Gastroesophageal sphincter (tissue), 4 donors: ENCODE measurements around the gene UFSP1. TPM values are rescaled to one million over a fixed set of nuclear protein-coding genes. Genes with fewer than 3 reads are reported as not detected.

Source experiments
- ATAC-seq: fragments of 150-250 bp; one replicate; pipeline ENCODE4 v1.9.1; 2016; ENCODE audit warnings: mild to moderate bottlenecking, moderate library complexity
- H3K27ac ChIP-seq, 4 donors: fragments of 200-600 bp; sonication (generic) in 3 of 4; 1 replicate in 3 of 4; 2 replicates in 1 of 4; pipeline ENCODE4 v1.5.1; 2016 to 2019
- H3K27me3 ChIP-seq: fragments of 200-600 bp; sonication (generic); one replicate; pipeline ENCODE4 v1.5.1; 2019
- H3K36me3 ChIP-seq, 2 donors: fragments of 200-600 bp; sonication (generic); one replicate each; pipeline ENCODE4 v1.5.1; 2019; ENCODE audit warnings: control low read depth in 1 of 2
- H3K4me1 ChIP-seq, 3 donors: fragments of 200-600 bp; sonication (generic); 1 replicate in 2 of 3; 2 replicates in 1 of 3; pipeline ENCODE4 v1.5.1; 2016 to 2019; ENCODE audit warnings: control low read depth in 2 of 3
- H3K4me3 ChIP-seq, 2 donors: fragments of 200-600 bp; sonication (generic); one replicate each; pipeline ENCODE4 v1.5.1; 2019; ENCODE audit warnings: mild to moderate bottlenecking in 1 of 2, moderate library complexity in 1 of 2
- H3K9me3 ChIP-seq, 3 donors: fragments of 200-600 bp; sonication (generic); one replicate each; pipeline ENCODE4 v1.5.1; 2017 to 2019; ENCODE audit warnings: control low read depth in 2 of 3
- EP300 ChIP-seq: sonication (generic); formaldehyde crosslinking; IDR thresholded peaks from one replicate; pipeline ENCODE4 v1.6.1; 2017; ENCODE audit warnings: antibody characterized with exemption, mild to moderate bottlenecking
- POLR2A ChIP-seq, 2 donors: fragments of 450-650 bp; IDR thresholded peaks; one replicate each; pipeline ENCODE4 v1.6.1; 2017; ENCODE audit warnings: antibody characterized with exemption in 2 of 2, mild to moderate bottlenecking in 2 of 2, moderate library complexity in 1 of 2
- POLR2AphosphoS5 ChIP-seq: sonication (generic); formaldehyde crosslinking; IDR thresholded peaks from one replicate; pipeline ENCODE4 v1.6.1; 2017; ENCODE audit warnings: antibody characterized with exemption
- WGBS, 2 donors: methylation state at CpG; one replicate each; pipeline ENCODE4 v1.1.5; 2018; ENCODE audit warnings: low coverage in 1 of 2; 5-methylcytosine and 5-hydroxymethylcytosine counted together
- total RNA-seq, 4 donors: library from RNA; depleted of rRNA; stranded (reverse); fragments of >200 nt; gene quantifications; one replicate each; pipeline ENCODE4 v1.1.0, GENCODE V29; 2016
- TF ChIP-seq, protein P1 (sequence below), 4 experiments: fragments of 200-600 bp in 2 of 4; fragments of 450-650 bp in 2 of 4; sonication (generic) in 1 of 4; IDR thresholded peaks; one replicate each; pipeline ENCODE4 v1.5.1; 2017 to 2019; ENCODE audit warnings: antibody characterized with exemption in 4 of 4, mild to moderate bottlenecking in 2 of 4, moderate library complexity in 2 of 4

The UFSP1 gene
- total RNA-seq, 4 donors from 2014 or later: 5.4 to 9.2 (median 7.7) TPM

DNA sequence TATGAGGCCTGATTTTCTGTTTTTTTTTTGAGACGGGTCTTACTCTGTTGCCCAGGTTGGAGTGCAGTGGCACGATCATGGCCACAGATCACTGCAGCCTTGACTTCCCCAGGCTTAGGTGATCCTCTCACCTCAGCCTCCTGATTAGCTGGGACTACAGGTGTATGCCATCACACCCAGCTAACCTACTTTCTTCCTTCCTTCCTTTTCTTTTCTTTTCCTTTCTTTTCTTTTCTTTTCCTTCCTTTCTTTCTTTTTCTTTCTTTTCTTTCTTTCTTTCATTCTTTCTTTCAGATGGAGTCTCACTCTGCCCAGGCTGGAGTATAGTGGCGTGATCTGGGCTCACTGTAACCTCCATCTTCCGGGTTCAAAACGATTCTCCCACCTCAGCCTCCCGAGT is 10.8 kb downstream of the UFSP1 start:
- Histone ChIP-seq H3K9me3 (no peaks in the 10 kb centered on the region), H3K27ac (no peak overlapping the region), H3K4me3 (no peak overlapping the region), H3K27me3 (no peaks in the 10 kb centered on the region), H3K36me3 (peaks cover 0 to 65% of the 10 kb centered on the region in 2 donors), H3K4me1 (peaks cover 3 to 70% (median 18%) of the 10 kb centered on the region in 3 donors)
- 81% methylated on average over 4 of the region's 6 CpGs; no CpG with 5 or more reads in 1 of the 2 donors for WGBS, 2 donors
- no peak for ATAC-seq
- TF ChIP-seq POLR2A (IDR thresholded peaks at IDR 0.05): no peak
- no peak for TF ChIP-seq EP300
- no peak for TF ChIP-seq POLR2AphosphoS5
- TF ChIP-seq, protein P1, sequence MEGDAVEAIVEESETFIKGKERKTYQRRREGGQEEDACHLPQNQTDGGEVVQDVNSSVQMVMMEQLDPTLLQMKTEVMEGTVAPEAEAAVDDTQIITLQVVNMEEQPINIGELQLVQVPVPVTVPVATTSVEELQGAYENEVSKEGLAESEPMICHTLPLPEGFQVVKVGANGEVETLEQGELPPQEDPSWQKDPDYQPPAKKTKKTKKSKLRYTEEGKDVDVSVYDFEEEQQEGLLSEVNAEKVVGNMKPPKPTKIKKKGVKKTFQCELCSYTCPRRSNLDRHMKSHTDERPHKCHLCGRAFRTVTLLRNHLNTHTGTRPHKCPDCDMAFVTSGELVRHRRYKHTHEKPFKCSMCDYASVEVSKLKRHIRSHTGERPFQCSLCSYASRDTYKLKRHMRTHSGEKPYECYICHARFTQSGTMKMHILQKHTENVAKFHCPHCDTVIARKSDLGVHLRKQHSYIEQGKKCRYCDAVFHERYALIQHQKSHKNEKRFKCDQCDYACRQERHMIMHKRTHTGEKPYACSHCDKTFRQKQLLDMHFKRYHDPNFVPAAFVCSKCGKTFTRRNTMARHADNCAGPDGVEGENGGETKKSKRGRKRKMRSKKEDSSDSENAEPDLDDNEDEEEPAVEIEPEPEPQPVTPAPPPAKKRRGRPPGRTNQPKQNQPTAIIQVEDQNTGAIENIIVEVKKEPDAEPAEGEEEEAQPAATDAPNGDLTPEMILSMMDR (IDR thresholded peaks at IDR 0.05): no peak

DNA sequence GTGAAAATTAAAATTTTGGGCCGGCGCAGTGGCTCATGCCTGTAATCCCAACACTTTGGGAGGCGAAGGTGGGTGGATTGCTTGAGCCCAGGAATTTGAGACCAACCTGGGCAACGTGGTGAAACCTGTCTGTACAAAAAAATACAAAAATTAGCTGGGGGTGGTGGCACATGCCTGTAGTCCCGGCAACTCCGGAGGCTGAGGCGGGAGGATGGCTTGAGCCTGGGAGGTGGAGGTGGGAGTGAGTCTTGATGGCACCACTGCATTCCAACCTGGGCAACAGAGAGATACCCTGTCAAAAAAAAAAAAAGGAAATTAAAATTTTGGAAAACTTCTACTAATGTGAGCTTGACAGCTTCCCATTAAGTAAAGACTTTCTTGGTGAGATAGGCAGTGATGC is 11.5 kb downstream of the UFSP1 start:
- ATAC-seq: no peak
- WGBS, 2 donors: 64 to 77% methylated on average over 2 to 7 of the region's 7 CpGs
- TF ChIP-seq, protein P1 (IDR thresholded peaks at IDR 0.05): no peak
- TF ChIP-seq POLR2A (IDR thresholded peaks at IDR 0.05) (no peak), EP300 (no peak), POLR2AphosphoS5 (no peak)

DNA sequence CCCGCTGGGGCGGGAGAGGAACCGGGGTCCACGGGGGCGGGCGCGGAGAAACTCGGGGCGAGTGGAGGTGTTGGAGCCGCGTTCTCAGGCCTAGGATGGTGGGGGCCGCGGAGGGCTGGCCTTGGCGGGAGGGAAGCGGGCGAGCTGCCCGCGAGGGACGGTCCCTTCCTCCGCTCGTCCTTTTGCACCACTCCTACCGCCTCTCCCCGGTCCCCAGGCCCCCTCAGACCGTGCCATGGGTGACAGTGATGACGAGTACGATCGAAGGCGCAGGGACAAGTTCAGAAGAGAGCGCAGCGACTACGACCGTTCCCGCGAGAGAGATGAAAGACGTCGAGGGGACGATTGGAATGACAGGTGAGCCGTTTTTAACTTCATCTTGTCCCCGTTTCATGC is 14.2 kb downstream of the UFSP1 start:
- peaks cover 0 to 65% of the 10 kb centered on the region in 2 donors for H3K36me3 ChIP-seq
- H3K9me3 ChIP-seq: no peaks in the 10 kb centered on the region
- H3K4me3 ChIP-seq: peak overlapping the region; percentile 67 to 79
- peaks cover 3 to 64% (median 18%) of the 10 kb centered on the region in 3 donors for H3K4me1 ChIP-seq
- TF ChIP-seq, protein P1 (IDR thresholded peaks at IDR 0.05): no peak
- TF ChIP-seq POLR2A (IDR thresholded peaks at IDR 0.05) (no peak), POLR2AphosphoS5 (no peak), EP300 (no peak)
- ATAC-seq: peak; percentile 35
- H3K27ac ChIP-seq: peak overlapping the region; percentile 80 to 98 (median 92)
- WGBS, 2 donors: 0 to 1% methylated on average over 11 to 20 of the region's 39 CpGs
- H3K27me3 ChIP-seq: no peaks in the 10 kb centered on the region

More for the DNA sequence above, 11.5 kb downstream of the UFSP1 start:
- H3K27me3 ChIP-seq: no peaks in the 10 kb centered on the region
- H3K36me3 ChIP-seq: peaks cover 0 to 65% of the 10 kb centered on the region in 2 donors
- no peak overlapping the region for H3K27ac ChIP-seq
- H3K9me3 ChIP-seq: no peaks in the 10 kb centered on the region
- peaks cover 3 to 71% (median 18%) of the 10 kb centered on the region in 3 donors for H3K4me1 ChIP-seq
- no peak overlapping the region for H3K4me3 ChIP-seq

DNA sequence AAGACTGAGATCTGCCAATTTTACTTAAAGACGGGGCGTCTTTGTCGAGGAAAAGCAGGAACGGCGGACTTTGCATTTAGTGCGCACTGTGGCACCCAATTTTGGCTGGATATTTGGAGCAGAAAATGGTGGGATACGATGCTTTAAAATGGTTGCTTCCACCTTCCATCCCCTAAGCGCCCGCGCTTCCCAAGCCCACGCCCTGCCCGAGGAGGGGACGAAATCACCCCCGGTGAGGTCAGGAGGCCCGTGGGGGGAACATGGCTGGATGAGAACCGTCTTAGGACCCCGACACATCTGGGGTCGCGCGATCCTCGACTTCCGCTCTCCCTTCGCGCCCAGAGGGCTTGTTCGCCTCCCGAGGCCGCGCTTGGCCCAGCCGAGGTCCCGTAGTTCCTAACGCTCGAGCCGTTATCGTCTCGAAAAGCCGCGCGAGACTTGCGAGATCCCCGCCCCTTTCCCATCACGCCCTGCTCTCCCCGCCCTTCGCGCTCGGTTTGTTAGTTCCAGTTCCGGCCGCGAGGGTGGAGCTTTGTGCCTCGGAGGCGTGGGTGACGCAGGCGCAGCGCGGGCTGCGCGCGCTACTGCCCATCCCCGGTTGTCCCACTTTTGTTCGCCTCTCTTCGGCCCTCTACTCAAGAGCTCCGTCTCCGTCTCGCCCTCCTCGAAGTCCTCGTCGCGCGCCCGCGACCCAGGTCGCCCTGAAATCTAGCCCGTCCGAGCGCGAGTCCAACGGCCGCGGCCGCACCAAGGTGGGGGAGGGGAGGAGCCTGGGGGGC is 14.7 kb downstream of the UFSP1 start, which contains the start of gene SRRT:
Gene SRRT, plus strand, starts transcription at position 527 of the 779 bp plus-strand sequence. CDS start 488 bp downstream, outside the sequence.
- TF ChIP-seq POLR2AphosphoS5 (peak; percentile 99), EP300 (no peak), POLR2A (IDR thresholded peaks at IDR 0.05) (peak; percentile 93 to 96)
- TF ChIP-seq, protein P1 (IDR thresholded peaks at IDR 0.05): peak in 3 of 4 experiments; percentile 37 to 82 (median 79)
- peak within 1 kb of the TSS; percentile 67 to 79 for H3K4me3 ChIP-seq
- ATAC-seq: peak; percentile 97
- 0 to 11% methylated on average over 1 to 5 of the region's 79 CpGs for WGBS, 2 donors
- peaks cover 3 to 64% (median 18%) of the 10 kb centered on the region in 3 donors for H3K4me1 ChIP-seq
- no peaks in the 10 kb centered on the region for H3K9me3 ChIP-seq
- peak within 1 kb of the TSS; percentile 80 to 98 (median 92) for H3K27ac ChIP-seq
- peaks cover 0 to 64% of the 10 kb centered on the region in 2 donors for H3K36me3 ChIP-seq
- H3K27me3 ChIP-seq: no peaks in the 10 kb centered on the region
